ENCODE data around the gene INPP5K. TPM values are rescaled to one million over a fixed set of nuclear protein-coding genes. Genes with fewer than 3 reads are reported as not detected.
A peak's percentile ranks its signal among the peaks of the same experiment; 100 is the strongest.

INPP5K gene
- total RNA-seq, 1 donor from 2014 or later = 22.4 TPM

GRCh38 chr17:1488826-1489270, 27.6 kb downstream of the INPP5K start:
- DNase-seq (ENCODE audit: low spot score in 2 of 2, unreplicated experiment in 2 of 2) = no peak
- Mint-ChIP-seq H3K4me1 (peaks cover 44% of the 10 kb centered on the region), H3K27ac (peak overlapping the region; percentile 97), H3K4me3 (peak overlapping the region; percentile 65), H3K9me3 (no peaks in the 10 kb centered on the region), H3K27me3 (ENCODE audit: low read depth) (peaks cover 2% of the 10 kb centered on the region), H3K36me3 (peaks cover 2% of the 10 kb centered on the region)
- TF ChIP-seq, protein P1, sequence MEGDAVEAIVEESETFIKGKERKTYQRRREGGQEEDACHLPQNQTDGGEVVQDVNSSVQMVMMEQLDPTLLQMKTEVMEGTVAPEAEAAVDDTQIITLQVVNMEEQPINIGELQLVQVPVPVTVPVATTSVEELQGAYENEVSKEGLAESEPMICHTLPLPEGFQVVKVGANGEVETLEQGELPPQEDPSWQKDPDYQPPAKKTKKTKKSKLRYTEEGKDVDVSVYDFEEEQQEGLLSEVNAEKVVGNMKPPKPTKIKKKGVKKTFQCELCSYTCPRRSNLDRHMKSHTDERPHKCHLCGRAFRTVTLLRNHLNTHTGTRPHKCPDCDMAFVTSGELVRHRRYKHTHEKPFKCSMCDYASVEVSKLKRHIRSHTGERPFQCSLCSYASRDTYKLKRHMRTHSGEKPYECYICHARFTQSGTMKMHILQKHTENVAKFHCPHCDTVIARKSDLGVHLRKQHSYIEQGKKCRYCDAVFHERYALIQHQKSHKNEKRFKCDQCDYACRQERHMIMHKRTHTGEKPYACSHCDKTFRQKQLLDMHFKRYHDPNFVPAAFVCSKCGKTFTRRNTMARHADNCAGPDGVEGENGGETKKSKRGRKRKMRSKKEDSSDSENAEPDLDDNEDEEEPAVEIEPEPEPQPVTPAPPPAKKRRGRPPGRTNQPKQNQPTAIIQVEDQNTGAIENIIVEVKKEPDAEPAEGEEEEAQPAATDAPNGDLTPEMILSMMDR (IDR thresholded peaks at IDR 0.05; ENCODE audit: unreplicated experiment) = no peak

DNA sequence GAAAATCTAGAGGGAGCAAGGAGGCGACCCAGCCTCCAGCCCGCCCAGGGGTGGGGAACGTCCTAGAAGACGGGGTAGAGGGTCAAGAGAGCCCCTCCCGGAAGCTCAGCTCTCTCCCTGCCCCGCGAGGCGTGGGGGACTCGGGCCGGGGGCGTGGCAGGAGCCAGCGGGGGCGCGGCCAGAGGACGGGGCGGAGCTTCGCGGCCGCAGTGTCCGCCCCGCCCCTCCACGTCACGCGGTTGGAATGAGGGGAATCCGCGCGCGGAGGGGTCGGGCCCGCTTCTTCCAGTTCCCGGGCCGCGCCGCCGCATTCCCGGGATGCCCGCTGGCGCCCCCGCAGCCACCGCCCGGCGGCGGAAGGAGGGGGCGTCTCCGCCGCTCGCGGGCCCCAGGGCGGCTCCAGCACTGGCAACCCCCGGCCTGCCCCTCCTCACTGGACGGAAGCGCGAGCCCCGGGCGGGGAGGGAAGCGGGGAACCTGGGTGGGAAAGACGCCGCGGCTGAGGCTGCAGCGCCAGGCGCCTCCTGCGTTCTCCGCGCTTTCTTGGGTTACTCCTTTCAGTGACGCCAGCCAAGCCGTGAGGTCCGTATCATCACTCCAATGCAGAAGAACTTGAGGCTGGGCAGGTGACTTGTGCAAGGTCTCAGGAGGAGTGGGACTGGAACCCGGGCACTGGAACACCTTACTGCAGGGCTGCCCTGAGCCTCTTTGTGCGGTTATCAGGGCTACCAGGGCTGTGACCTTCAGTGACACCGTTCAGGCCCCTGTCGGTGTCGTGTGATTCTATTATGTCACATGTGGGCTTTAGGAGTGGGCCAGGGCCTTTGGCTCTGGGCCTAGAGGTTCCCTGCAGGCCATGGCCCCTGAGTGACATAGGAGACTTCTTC, 28.2 kb downstream of the INPP5K start:
- no peaks in the 10 kb centered on the region for H3K9me3 Mint-ChIP-seq
- TF ChIP-seq, protein P1 (IDR thresholded peaks at IDR 0.05; ENCODE audit: unreplicated experiment) = no peak
- peak; percentile 94 to 98 for DNase-seq (ENCODE audit: low spot score in 2 of 2, unreplicated experiment in 2 of 2)
- H3K27ac Mint-ChIP-seq = peak overlapping the region; percentile 97
- H3K27me3 Mint-ChIP-seq (ENCODE audit: low read depth) = peaks cover 2% of the 10 kb centered on the region
- H3K4me1 Mint-ChIP-seq = peaks cover 41% of the 10 kb centered on the region
- peaks cover 5% of the 10 kb centered on the region for H3K36me3 Mint-ChIP-seq
- H3K4me3 Mint-ChIP-seq = peak overlapping the region; percentile 67

DNA sequence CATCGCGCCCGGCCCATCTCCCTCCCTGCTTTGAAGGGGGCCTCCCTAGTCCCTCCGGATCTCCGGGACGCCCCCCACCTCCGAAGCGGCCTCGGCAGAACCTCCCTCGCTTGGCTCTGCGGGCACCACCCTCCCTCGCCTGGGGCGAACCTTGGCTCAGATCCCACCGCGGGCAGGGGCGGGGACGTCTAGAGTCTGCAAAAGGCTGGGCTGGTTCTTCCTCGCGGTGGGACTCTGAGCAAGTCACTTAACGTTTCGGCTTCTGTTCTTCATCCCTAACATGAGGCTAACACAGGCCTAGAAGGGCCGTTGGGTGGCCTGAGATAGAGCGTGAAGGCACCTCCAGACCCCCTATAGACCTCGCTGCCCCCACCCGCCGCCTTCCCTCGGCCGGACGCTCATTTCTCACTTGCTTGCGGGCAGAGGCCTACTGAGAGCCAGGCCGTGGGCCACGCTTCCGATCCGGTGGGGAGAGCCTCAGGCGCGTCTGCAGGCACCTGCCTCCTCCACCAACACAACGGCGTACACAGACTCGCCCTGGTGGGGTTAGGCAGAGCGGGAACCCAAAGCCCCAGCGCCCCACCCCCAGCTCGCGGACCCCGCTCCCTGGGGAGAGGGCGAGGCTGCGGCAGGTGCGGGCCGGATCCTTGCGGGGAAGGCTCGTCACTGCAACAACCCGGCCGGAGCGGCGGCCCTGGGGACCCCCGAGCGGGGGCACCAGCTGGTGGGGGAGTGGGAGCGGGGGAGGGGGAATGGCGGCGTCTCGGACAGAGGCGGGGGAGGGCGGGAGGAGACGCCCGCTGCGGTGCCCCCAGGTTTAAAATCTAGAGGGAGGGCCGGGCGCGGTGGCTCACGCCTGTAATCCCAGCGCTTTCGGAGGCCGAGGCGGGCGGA, 29.4 kb downstream of the INPP5K start:
- Mint-ChIP-seq H3K4me3 (peak overlapping the region; percentile 68), H3K36me3 (peaks cover 8% of the 10 kb centered on the region), H3K4me1 (peaks cover 35% of the 10 kb centered on the region), H3K27me3 (ENCODE audit: low read depth) (peaks cover 2% of the 10 kb centered on the region), H3K27ac (peak overlapping the region; percentile 98), H3K9me3 (no peaks in the 10 kb centered on the region)
- TF ChIP-seq, protein P1 (IDR thresholded peaks at IDR 0.05; ENCODE audit: unreplicated experiment) = no peak
- peak in 1 of 2 experiments; percentile 77 for DNase-seq (ENCODE audit: low spot score in 2 of 2, unreplicated experiment in 2 of 2)

DNA sequence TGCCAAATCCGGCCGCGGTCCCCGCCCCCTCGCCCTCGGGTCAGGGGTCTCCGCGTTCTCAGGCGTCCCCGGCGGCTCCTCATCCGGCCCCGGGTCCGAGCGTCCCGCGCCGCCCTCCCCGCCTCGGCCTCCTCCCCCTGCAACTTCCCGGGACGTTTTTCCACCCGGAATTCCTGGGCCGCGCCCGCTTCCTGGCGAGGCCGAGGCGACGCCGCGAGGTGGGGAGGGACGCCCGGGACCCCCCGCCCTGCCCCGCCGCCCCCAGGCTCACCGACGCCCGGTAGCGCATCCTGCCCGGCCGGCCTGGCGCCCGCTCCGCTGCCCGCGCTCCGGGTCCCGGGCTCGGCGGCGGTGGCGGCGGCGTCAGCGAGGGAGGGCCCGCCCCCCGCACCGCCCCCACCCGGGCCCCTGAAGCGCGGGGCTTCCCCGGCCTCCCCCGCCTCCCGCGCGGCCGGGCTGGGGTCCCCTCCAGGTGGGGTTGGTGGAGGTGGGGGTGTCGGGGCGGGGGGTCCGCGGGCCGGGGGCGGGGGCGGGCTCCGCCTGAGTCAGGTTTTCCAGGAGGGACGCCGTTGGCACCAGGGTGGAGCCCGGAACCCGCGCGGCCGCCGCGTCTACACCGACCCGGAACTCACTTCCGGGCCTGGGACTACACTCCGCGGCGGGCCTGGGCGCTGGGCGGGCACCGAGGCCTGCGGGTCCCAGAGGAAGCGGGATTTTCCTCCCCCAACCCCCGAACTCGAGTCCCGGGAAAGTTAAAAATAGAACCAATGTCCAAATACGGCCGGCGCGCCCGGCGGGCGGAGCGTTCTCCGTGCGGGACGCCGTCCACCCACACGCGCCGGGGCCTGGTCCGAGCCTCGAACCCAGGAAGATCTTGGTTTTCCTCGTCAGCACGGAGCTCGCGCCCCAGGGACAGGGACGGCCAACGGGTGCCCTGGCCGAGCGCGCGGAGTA, 30.7 kb downstream of the INPP5K start:
- Mint-ChIP-seq H3K9me3 (no peaks in the 10 kb centered on the region), H3K4me1 (peaks cover 30% of the 10 kb centered on the region), H3K36me3 (peaks cover 18% of the 10 kb centered on the region), H3K27ac (peak overlapping the region; percentile 99), H3K27me3 (ENCODE audit: low read depth) (no peaks in the 10 kb centered on the region), H3K4me3 (peak overlapping the region; percentile 87)
- peak in 1 of 2 experiments; percentile 69 for DNase-seq (ENCODE audit: low spot score in 2 of 2, unreplicated experiment in 2 of 2)
- TF ChIP-seq, protein P1 (IDR thresholded peaks at IDR 0.05; ENCODE audit: unreplicated experiment) = no peak

All from mesothelial cell of epicardium (in vitro differentiated cells).